K562 (cell line): ENCODE data around the gene CMIP. TPM values are rescaled to one million over a fixed set of nuclear protein-coding genes. Genes with fewer than 3 reads are reported as not detected.

Experiments used
- ATAC-seq: fragments of 200-7000 bp; cut with Tn5 transposase; 3 replicates; pipeline ENCODE4 v1.9.1; 2020; ENCODE audit warnings: moderate library complexity
- BruUV-seq: library from RNA; stranded (reverse); fragments of 400-500 nt; replicated peaks from 2 replicates; lab custom pipeline; 2021; lab: Mats Ljungman, UMichigan
- CTCF ChIA-PET: fragments of 300-600 bp; formaldehyde crosslinking; extraction: SDS; loops from one replicate; lab custom pipeline; 2021; ENCODE audit warnings: low intra/inter-chr PET ratio; lab: Yijun Ruan, JAX
- POLR2A ChIA-PET: fragments of 300-600, 350-650 bp; sonication (Branson Sonifier 250); formaldehyde crosslinking; extraction: SDS; loops from one replicate; lab custom pipeline; 2021; ENCODE audit warnings: antibody characterized with exemption, inconsistent platforms; lab: Yijun Ruan, JAX
- DNase-seq, 4 experiments: peaks; one replicate each; pipeline versions ENCODE4 v3.0.0 to v3.0.0-alpha.2; 2011 to 2018; ENCODE audit warnings: low spot score in 3 of 4, mixed read lengths in 3 of 4; ENCODE audit errors: extremely low read depth in 1 of 4
- FAIRE-seq: peaks from 2 replicates; lab custom pipeline; 2011; peaks lifted over from hg19 to GRCh38; lab: Jason Lieb, UNC
- H2AFZ ChIP-seq: 2 replicates; pipeline ENCODE4 v1.6.0; 2011; ENCODE audit warnings: low read depth, low read length, control low read depth, inconsistent platforms
- H3K27ac ChIP-seq: fragments of 200-600 bp; 3 replicates; pipeline ENCODE4 v1.8.0; 2011; ENCODE audit warnings: low read depth, mild to moderate bottlenecking, control low read depth, inconsistent platforms, low read length, moderate library complexity, mixed read lengths; ENCODE audit errors: extremely low read depth
- H3K27me3 ChIP-seq, 2 experiments: fragments of 300-600 bp in 1 of 2; 2 replicates in 1 of 2; 3 replicates in 1 of 2; pipeline versions ENCODE4 v1.6.0 to v1.8.0; 2011; ENCODE audit warnings: inconsistent platforms in 2 of 2, low read length in 2 of 2, mild to moderate bottlenecking in 1 of 2, mixed read lengths in 1 of 2, moderate library complexity in 1 of 2; ENCODE audit not compliant: control insufficient read depth in 2 of 2, insufficient read depth in 2 of 2
- H3K36me3 ChIP-seq: fragments of 300-600 bp; 3 replicates; pipeline ENCODE4 v1.8.0; 2011; ENCODE audit warnings: mild to moderate bottlenecking, low read length, inconsistent platforms; ENCODE audit not compliant: control insufficient read depth, insufficient read depth
- H3K4me1 ChIP-seq, 2 experiments: fragments of 200-600 bp in 1 of 2; replicated peaks in 1 of 2; 2 replicates in 1 of 2; 3 replicates in 1 of 2; pipeline versions ENCODE4 v1.5.1 to v1.8.0; 2011; ENCODE audit warnings: inconsistent platforms in 2 of 2, low read length in 2 of 2, mild to moderate bottlenecking in 1 of 2, mixed read lengths in 1 of 2, moderate library complexity in 1 of 2; ENCODE audit not compliant: control insufficient read depth in 2 of 2, insufficient read depth in 2 of 2
- H3K4me2 ChIP-seq: 2 replicates; pipeline ENCODE4 v1.6.1; 2011; ENCODE audit warnings: low read length, control low read depth, inconsistent platforms, mixed read lengths; ENCODE audit not compliant: insufficient read depth
- H3K4me3 ChIP-seq: fragments of 200-600 bp; sonication (generic), shearing (Covaris generic); 2 replicates; pipeline ENCODE4 v1.5.1; 2016; ENCODE audit warnings: control low read depth, inconsistent platforms
- H3K79me2 ChIP-seq: fragments of 200-600 bp; 3 replicates; pipeline ENCODE4 v1.8.0; 2011; ENCODE audit warnings: low read length, inconsistent platforms; ENCODE audit not compliant: control insufficient read depth, insufficient read depth
- H3K9ac ChIP-seq, 2 experiments: 2 replicates each; pipeline versions ENCODE4 v1.6.0 to v1.6.1; 2011; ENCODE audit warnings: low read depth in 2 of 2, low read length in 2 of 2, control low read depth in 1 of 2, inconsistent platforms in 1 of 2, mild to moderate bottlenecking in 1 of 2, mixed read lengths in 1 of 2; ENCODE audit not compliant: insufficient read depth in 1 of 2
- H3K9me1 ChIP-seq: one replicate; pipeline ENCODE4 v1.6.0; 2011; ENCODE audit warnings: inconsistent platforms, mild to moderate bottlenecking, low read length, moderate library complexity; ENCODE audit not compliant: control insufficient read depth, insufficient read depth
- H3K9me3 ChIP-seq: replicated peaks from 2 replicates; pipeline ENCODE4 v1.5.1; 2011; ENCODE audit warnings: low read depth, low read length, inconsistent platforms; ENCODE audit not compliant: control insufficient read depth, insufficient read depth
- H4K20me1 ChIP-seq: replicated peaks from 2 replicates; pipeline ENCODE4 v1.6.1; 2011; ENCODE audit warnings: low read length, inconsistent platforms, mixed read lengths; ENCODE audit not compliant: control insufficient read depth, insufficient read depth
- BACH1 ChIP-seq: fragments of 200-800 bp; sonication (Bioruptor generic); IDR thresholded peaks from 2 replicates; pipeline ENCODE4 v1.6.1; 2016; ENCODE audit warnings: missing genetic modification characterization, missing compliant biosample characterization
- C11orf30 ChIP-seq: fragments of 450-650 bp; IDR thresholded peaks from 2 replicates; pipeline ENCODE4 v1.6.1; 2016; ENCODE audit warnings: low read depth, mild to moderate bottlenecking
- CBX1 ChIP-seq: sonication (generic); IDR thresholded peaks from 2 replicates; pipeline ENCODE4 v1.6.1; 2016; ENCODE audit warnings: antibody characterized with exemption, low read depth, mild to moderate bottlenecking
- GTF2B ChIP-seq: IDR thresholded peaks from 2 replicates; pipeline ENCODE4 v1.6.1; 2011; ENCODE audit not compliant: insufficient read length; ENCODE audit errors: extremely low read depth
- KDM1A ChIP-seq, 2 experiments: fragments of 450-650 bp; IDR thresholded peaks; 2 replicates each; pipeline ENCODE4 v1.6.1; 2016; ENCODE audit warnings: mild to moderate bottlenecking in 2 of 2
- MEF2A ChIP-seq: IDR thresholded peaks from 2 replicates; pipeline ENCODE4 v1.6.1; 2011; ENCODE audit warnings: low read depth, mild to moderate bottlenecking, low read length, moderate library complexity; ENCODE audit not compliant: control insufficient read depth
- MXI1 ChIP-seq: IDR thresholded peaks from 2 replicates; pipeline ENCODE4 v1.6.1; 2011; ENCODE audit warnings: low read depth, mild to moderate bottlenecking, improper control_type of control experiment, low read length
- NEUROD1 ChIP-seq: fragments of 150-350 bp; IDR thresholded peaks from 2 replicates; pipeline ENCODE4 v1.6.1; 2014; ENCODE audit warnings: borderline replicate concordance, low read length, low read depth; ENCODE audit not compliant: partially characterized antibody
- NFYB ChIP-seq: IDR thresholded peaks from 2 replicates; pipeline ENCODE4 v1.6.1; 2011; ENCODE audit warnings: mild to moderate bottlenecking, moderate library complexity; ENCODE audit not compliant: insufficient read length; ENCODE audit errors: extremely low read depth
- NR2F6 ChIP-seq: fragments of 450-650 bp; formaldehyde crosslinking; IDR thresholded peaks from 2 replicates; pipeline ENCODE4 v1.4.0; 2020; ENCODE audit warnings: mild to moderate bottlenecking
- RCOR1 ChIP-seq, 2 experiments: IDR thresholded peaks; 2 replicates each; pipeline ENCODE4 v1.6.1; 2012; ENCODE audit warnings: low read depth in 2 of 2, low read length in 2 of 2, borderline replicate concordance in 1 of 2, improper control_type of control experiment in 1 of 2
- SMARCC2 ChIP-seq: fragments of 450-650 bp; IDR thresholded peaks from 2 replicates; pipeline ENCODE4 v1.6.1; 2017; ENCODE audit warnings: antibody characterized with exemption, moderate library complexity, mild to moderate bottlenecking, low read depth
- ZBTB11 ChIP-seq, 3 experiments: fragments of 200-800 bp in 1 of 3; fragments of 250-450 bp in 1 of 3; fragments of 450-650 bp in 1 of 3; sonication (Bioruptor Pico) in 1 of 3; sonication (Bioruptor generic) in 1 of 3; formaldehyde crosslinking in 1 of 3; IDR thresholded peaks; 2 replicates each; pipeline versions ENCODE4 v1.6.1 to v1.8.0; 2016 to 2022; ENCODE audit warnings: mild to moderate bottlenecking in 2 of 3, missing genetic modification characterization in 2 of 3, missing compliant biosample characterization in 1 of 3, moderate library complexity in 1 of 3
- ZNF449 ChIP-seq: fragments of 250-450 bp; sonication (Bioruptor Pico); IDR thresholded peaks from 2 replicates; pipeline ENCODE4 v1.8.0; 2022; ENCODE audit warnings: moderate library complexity, mild to moderate bottlenecking, inconsistent platforms
- ZNF707 ChIP-seq: fragments of 250-450 bp; sonication (Bioruptor Pico); conservative IDR thresholded peaks from 2 replicates; pipeline ENCODE4 v1.8.0; 2022; ENCODE audit warnings: inconsistent platforms, mild to moderate bottlenecking, moderate library complexity
- WGBS: fragments of 100-300 bp; shearing (Covaris generic); methylation state at CpG from one replicate; pipeline ENCODE4 v1.1.6; 2016; ENCODE audit warnings: low coverage, mixed read lengths; ENCODE audit not compliant: insufficient coverage; ENCODE audit errors: missing lambda C conversion rate; 5-methylcytosine and 5-hydroxymethylcytosine counted together
- in situ Hi-C: fragments of 300-500 bp; cut with MboI; formaldehyde crosslinking; loops from 4 replicates; pipeline ENCODE4 v1.15.0; 2018; ENCODE audit warnings: inconsistent platforms, mixed read lengths
- intact Hi-C: fragments of 100-400 bp; cut with micrococcal nuclease; formaldehyde crosslinking; loops from 2 replicates; pipeline ENCODE4 v1.14.2; 2022
- polyA plus RNA-seq, 8 experiments: library from polyadenylated mRNA; depleted of rRNA in 4 of 8; stranded (reverse) in 5 of 8; unstranded in 3 of 8; fragments of >200 nt; fragmentation: Nextera tagmentation in 2 of 8; fragmentation: Illumina TruSeq in 1 of 8; extraction: Ambion mirVana in 2 of 8; extraction: Trizol in 1 of 8; gene quantifications; 2 replicates each; pipeline versions ENCODE4 v1.2.1 to v1.2.3, GENCODE V29; 2011 to 2014; ENCODE audit warnings: inconsistent platforms in 1 of 8, missing spikeins in 1 of 8
- total RNA-seq, 7 experiments: library from RNA; depleted of rRNA in 6 of 7; stranded (reverse); fragments of >200 nt in 6 of 7; fragmentation: Illumina TruSeq in 2 of 7; extraction: Trizol in 2 of 7; gene quantifications; 2 replicates each; pipeline versions ENCODE4 v1.2.1 to v1.2.3, GENCODE V29; 2011 to 2021; ENCODE audit warnings: low replicate concordance in 1 of 7

The CMIP gene
- total and polyA plus RNA-seq, 9 of the 15 experiments (the other 6 are each of a cell fraction or from before 2014, with no cell fraction given) = 0.94 to 82.5 (median 10.3) TPM

- DNase-seq (no peak), ATAC-seq (no peak), FAIRE-seq (no peak)
- Histone ChIP-seq H4K20me1 (peaks cover 33% of the 10 kb centered on the region; the same call in 1 of the 2 replicates), H3K4me3 (no peak overlapping the region), H3K9me1 (peaks cover 18% of the 10 kb centered on the region), H3K4me2 (no peak overlapping the region), H2AFZ (no peak overlapping the region), H3K4me1 (peaks cover 16 to 21% of the 10 kb centered on the region in 2 experiments), H3K27ac (no peak overlapping the region), H3K79me2 (peaks cover 90% of the 10 kb centered on the region), H3K27me3 (no peaks in the 10 kb centered on the region), H3K9me3 (no peaks in the 10 kb centered on the region), H3K9ac (no peak overlapping the region), H3K36me3 (peaks cover 4% of the 10 kb centered on the region; the same call in 1 of the 3 replicates)
- BruUV-seq = no TSS peak
- intact Hi-C loops = no loop called here
- 91% methylated on average over 19 of the region's 19 CpGs for WGBS
- CTCF ChIA-PET = no interaction called here
- in situ Hi-C loops = no loop called here
- POLR2A ChIA-PET = interaction anchor here (0.7 to 1.3 kb wide), 2 partner anchors 14 to 150 kb away, joined by 3 to 4 read pairs; no protein-coding TSS in a partner anchor
- TF ChIP-seq RCOR1 (IDR thresholded peaks at IDR 0.05; ENCODE audit: borderline replicate concordance in 1 of 2, low read depth in 2 of 2, low read length in 2 of 2) (peak in 1 of 2 experiments; percentile 61; a peak in 2 of 4 replicates), CBX1 (peak; percentile 84; the same call in 1 of the 2 replicates), NR2F6 (no peak), NFYB (no peak), ZNF707 (CRISPR knock-in tag) (no peak), BACH1 (tag) (no peak), NEUROD1 (no peak), KDM1A (IDR thresholded peaks at IDR 0.05) (peak; percentile 26 to 76; a peak in 3 of 4 replicates), ZBTB11 (CRISPR knock-in tag; IDR thresholded peaks at IDR 0.05) (no peak), C11orf30 (no peak), MXI1 (no peak), ZNF449 (CRISPR knock-in tag) (no peak), GTF2B (no peak), SMARCC2 (no peak), MEF2A (no peak)
These were observed 105.2 kb downstream of the CMIP start for GRCh38 chr16:81549547-81550431.
